NCI-H2227 treated with DMSO at 0.1 percent for 48 hours (cell line): ENCODE data around the gene FSD1.
A peak's percentile ranks its signal among the peaks of the same experiment; 100 is the strongest.
"Not testable (repeated sequence)": the region's sequence is repeated elsewhere in the genome, so short reads cannot be mapped to it uniquely, and the experiment has no call there.

ENCODE experiments used
- DNase-seq: peaks from one replicate; lab custom pipeline; 2025; lab: John Stamatoyannopoulos, UW

The FSD1 gene

DNA sequence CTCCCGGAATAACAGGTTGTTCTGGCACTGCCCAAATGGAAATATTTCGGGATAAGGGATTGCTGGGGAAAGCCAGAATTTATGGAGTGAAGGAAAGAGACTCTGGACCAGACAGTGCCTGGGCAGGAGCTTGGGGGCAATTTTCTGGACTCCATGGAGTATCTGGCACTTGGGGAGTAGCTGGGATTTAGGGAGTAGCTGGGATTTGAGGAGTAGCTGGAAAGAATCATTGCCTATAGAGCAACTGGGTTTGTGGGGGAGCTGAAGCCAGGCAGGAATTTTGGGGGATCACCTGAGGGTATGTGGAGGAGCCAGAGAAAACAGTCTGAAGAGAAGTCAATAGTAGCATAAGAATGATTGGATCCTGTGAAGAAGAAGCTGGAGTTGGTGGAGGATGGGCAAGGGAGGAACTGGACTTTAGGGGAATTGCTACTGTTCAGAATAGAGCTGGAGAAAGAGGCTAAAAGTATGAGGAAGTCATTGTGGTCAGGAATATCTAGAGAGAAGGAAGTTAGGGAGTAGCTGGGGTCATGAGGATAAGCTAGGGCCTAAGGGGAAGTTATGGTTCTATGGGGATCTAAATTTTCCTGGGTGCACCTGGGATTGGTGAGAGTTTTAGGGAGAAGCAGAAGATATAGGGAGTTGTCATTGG lies 14.8 kb downstream of the FSD1 start:
- DNase-seq: no peak

DNA sequence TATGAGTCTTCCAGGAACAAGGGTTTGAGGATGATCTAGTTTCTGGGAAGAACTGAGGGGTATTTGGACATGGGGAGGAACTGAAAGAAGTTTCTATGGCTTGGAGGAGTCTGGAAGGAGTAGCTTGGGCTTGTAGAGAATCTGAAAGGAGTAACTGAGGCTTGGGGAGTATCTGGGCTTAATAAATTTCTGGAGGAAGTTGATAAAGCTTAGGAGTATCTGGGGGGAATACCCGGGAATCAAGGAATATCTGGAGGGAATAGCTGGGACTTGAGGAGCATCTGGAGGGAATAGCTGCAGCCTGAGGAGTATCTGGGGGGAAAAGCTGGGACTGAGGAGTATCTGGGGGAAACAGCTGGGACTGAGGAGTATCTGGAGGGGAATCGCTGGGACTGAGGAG lies 16.0 kb downstream of the FSD1 start:
- no peak for DNase-seq

DNA sequence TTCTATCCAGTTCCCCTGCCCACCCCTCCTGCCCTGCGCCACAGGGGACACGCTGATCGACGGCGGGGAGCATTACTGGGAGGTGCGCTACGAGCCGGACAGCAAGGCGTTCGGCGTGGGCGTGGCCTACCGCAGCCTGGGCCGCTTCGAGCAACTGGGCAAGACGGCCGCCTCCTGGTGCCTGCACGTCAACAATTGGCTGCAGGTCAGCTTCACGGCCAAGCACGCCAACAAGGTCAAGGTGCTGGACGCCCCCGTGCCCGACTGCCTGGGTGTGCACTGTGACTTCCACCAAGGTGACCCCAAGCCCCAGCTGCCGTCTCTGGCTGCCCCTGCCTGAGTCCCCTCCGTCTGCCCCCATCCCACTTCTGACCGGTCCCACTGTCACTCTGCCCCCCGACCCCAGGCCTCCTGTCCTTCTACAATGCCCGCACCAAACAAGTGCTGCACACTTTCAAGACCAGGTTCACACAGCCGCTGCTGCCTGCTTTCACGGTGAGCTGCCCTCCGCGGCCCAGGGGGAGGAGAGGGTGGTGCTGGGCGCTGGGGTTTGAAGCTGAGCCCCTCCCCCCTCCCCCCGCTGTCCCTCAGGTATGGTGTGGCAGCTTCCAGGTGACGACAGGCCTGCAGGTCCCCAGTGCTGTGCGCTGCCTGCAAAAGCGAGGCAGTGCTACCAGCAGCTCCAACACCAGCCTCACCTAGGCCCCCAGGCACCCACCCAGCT lies 18.7 kb downstream of the FSD1 start:
- no peak for DNase-seq

DNA sequence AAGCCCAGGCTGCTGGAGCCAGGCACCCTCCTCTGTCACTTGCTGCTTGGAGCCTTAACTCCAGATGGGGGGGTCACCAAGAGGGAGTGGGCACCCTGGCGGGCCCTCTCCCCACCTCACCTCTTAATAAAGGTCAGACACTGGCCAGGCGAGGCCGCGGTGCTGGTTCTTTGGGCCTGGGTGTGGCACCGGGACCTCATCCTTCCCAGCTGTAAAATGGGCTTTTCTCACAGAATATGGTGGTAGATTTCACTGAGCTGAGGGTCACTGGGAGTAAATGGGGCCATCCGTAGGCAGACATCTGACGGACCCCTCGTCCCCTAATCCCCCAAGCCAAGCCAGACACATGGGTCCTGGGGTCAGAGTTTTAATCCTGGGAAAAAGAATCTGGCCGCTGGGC lies 19.3 kb downstream of the FSD1 start:
- DNase-seq: no peak

DNA sequence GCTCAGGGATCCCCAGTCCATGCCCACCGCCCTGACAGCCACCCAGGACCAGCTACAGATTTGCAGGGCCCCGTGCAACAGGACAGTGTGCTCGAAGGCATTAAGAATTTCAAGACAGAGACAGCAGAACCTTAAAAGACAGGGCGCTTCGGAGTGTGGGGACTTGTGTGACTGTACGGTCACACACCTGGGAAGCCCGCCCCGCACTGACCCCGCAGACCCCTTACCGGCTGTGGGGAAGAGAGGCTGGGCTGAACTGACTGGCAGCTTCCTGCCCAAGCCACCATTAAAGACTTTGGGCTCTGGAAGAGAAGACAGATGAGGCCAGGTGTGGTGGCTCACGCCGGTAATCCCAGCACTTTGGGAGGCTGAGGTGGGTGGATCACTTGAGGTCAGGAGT lies 19.8 kb downstream of the FSD1 start:
- DNase-seq: no peak

DNA sequence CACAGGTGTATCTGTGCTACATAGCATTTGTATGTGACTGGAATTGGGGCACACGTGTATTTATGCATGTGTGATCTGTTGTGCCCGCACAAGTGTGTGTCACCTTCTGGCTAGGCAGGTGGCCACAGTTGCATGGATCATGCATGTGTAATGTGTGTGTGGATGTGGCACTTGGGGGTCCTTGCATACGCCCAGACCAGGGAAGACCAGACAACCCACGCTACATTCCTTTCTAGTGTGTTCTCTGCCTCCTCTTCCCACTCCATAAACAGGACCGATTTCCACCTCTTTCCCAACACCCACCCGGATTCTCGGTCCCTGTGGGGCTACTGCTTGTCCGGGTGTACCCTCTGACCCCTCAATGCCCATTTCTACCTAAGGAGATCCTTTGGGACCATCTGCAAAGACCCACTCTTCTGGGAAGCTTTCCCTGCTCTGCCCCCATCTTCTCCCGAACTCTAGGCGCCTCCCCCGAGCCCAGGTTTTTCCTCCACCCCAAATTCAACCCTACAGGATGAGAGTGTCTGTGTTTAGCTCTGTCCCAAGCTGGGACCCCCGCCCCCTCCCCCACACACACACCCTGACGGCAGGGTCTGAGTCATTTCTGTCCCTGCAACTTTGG lies 21.9 kb downstream of the FSD1 start:
- DNase-seq: no peak

DNA sequence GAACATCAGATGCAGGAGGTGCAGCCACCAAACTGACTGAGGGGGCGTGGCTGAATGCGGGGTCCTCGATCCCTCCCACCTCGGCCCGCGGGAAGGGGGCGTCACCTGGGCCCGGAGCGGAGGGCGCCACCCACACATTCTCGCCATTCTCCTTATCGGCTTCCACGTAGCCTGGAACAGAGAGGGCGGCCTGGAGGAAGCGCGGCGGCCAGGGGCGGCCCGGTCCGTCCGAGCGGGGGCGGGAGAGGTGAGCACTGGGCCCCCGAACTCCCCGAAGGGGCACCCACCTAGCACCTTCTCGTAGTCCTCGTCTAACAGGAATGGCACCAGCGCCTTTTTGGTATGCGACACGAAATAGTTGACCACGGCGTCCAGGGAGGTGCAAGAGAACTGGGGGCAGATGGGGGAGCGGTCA lies 22.4 kb downstream of the FSD1 start:
- no peak for DNase-seq

DNA sequence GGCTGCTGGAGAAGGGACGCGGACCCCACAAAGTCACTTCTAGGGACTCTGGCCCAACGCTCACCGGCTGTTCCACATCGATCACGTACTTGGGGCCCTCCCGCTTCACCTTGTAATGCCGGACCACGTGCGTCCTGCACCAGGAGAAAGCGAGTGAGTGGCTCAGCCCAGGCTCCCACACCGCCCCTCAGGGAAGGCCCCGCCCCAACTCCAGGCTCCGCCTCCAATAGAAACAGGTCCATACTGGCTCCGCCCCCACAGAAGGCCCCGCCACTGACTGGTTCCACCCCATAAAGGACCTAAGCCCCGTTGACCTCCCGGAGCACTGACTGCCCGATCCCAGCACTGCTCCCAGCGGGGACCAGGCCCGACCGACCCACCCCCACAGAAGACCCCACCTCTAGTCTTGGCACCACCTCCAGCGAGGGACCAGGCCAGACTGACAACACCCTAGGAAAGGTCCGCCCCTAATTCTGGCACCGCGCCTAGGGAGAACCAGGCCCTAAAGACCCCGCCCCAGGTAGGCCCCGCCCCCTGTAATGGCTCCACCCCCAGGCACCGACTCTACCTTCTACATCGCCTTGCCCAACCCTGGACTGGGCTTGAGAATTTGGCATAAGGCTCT lies 23.0 kb downstream of the FSD1 start:
- DNase-seq: peak; percentile 54

DNA sequence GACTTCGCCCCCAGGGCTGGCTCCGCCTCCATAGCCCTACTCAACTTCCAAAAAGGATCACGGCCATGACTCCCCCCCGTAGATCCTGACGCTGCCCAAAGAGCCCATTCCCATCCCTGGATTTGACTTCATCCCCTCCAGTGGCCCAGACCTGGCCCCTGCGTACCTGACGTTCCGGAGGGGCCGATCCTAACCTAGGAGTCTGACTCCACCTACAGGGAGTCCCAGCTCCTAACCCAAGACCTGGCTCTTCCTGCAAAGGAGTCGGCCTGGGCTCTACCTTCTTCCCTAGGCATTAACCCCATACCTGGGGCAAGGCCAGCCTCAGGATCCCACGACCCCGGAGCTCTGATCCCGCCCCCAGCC lies 23.5 kb downstream of the FSD1 start:
- no peak for DNase-seq

DNA sequence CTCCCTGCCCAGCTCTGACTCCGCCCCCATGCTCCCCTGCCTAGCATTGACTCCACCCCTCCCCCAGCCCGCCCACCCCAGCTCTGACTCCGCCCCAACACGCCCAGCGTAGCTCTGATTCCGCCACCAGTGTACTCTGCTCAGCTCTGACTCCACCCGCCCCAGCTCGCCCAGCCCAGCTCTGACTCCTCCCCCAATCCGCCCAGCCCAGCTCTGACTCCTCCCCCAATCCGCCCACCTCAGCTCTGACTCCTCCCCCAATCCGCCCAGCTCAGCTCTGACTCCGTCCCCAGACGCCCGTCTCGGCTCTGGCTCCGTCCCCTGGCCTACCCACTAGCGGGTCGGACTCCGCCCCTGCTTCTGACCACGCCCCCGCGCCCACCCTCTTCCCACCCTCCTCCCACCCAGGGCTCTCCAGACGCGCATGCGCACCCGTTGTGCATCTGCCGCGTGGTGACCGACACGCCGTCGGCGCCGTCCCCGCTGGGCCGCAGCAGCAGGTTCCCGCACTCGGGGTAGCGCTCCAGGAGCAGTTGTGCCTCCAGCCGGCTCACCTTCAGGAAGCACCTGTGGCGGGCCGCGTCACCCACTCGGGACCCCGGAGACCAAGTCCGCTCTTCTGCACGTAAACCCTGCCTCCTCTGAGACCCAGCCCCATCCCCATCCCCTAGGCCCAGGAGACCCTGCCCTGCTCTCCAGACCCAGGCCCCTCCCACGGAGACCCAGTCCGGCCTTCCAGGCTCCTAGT lies 24.0 kb downstream of the FSD1 start:
- peak; percentile 99 for DNase-seq

DNA sequence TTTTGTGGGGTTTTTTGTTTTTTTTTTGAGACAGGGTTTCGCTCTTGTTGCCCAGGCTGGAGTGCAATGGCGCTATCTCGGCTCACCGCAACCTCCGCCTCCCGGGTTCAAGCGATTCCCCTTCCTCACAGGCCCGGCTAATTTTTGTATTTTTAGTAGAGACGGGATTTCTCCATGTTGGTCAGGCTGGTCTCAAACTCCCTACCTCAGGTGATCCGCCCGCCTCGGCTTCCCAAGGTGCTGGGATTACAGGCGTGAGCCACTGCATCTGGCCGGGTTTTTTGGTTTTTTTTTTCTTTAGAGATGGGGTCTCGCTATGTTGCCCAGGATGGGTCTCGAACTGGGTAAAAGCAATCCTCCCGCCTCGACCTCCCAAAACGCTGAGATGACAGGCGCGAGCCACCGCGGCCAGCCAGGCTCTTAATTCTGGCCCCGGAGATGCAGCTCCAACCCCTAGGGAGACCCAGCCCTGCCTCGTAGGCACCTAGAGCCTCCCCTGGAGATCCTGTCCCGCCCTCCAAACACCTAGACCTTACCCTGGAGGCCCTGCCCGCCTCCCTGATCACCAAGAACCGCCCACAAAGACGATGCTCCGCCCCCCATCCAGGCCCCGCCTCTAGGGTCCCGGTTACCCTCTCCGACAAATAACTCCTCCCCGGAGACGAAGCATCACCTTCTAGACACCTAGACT lies 24.7 kb downstream of the FSD1 start:
- not testable (repeated sequence) for DNase-seq

DNA sequence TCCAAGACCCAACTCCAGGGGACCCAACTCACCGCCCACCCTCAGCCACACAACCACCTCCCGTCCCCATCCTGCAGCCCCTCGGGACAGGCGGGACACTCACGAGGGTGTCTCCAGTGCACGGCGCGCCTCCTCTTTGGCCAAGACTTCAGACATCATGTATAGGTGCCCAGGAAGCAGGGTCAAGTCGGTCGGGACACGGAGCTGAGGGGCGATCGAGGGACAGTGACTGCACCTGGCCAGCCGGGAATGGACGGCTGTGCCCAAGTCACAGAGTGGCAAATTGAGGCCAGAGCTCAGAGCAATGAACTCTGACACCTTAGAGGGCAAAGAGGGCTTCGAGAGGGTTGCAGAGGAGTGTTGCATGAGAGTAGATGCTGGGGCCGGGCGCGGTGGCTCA lies 25.5 kb downstream of the FSD1 start:
- DNase-seq: no peak

DNA sequence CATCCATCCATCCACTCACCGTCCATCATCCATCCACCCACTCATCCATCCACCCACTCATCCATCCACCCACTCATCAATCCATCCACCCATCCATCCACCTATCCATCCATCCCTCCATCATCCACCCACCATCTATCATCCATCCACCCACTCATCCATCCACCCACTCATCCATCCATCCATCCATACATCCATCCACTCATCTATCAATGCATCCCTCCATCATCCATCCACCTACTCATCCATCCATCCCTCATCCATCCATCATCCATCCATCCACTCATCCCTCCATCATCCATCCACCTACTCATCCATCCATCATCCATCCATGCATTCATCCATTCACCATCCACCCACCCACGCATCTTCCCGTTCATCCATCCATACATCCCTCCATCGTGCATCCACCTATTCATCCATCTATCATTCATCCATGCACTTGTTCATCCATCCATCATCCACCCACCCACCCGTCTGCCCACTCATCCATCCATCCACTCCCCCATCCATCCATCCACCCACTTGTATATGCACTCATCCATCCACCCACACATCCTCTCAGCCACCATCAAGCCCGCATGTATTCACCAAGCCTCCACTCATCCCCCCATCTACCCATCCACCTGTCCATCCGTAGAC lies 30.7 kb downstream of the FSD1 start:
- no peak for DNase-seq

DNA sequence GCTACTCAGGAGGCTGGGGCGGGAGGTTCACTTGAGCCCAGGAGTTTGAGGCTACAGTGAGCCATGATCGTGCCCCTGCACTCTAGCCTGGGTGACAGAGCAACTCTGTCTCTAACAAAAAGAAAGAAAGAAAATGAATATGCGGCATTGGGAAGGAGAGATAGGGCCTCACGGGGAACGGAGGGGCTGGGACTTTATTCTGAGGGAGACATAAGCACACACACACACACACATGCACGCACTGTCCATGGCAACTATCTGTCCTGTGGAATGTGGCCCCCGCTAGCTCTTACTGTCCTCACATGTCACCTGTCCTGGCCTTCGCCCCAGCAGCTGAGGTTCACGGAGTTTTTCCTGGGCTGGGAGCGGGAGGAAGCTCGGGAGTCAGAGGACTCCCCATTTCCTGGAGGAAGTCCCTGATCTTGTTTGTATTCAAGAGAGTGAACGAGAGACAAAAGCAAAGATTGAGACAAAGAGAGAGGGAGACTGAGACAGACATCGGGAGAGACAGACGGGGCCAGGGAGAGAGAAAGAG lies 33.6 kb downstream of the FSD1 start:
- no peak for DNase-seq

DNA sequence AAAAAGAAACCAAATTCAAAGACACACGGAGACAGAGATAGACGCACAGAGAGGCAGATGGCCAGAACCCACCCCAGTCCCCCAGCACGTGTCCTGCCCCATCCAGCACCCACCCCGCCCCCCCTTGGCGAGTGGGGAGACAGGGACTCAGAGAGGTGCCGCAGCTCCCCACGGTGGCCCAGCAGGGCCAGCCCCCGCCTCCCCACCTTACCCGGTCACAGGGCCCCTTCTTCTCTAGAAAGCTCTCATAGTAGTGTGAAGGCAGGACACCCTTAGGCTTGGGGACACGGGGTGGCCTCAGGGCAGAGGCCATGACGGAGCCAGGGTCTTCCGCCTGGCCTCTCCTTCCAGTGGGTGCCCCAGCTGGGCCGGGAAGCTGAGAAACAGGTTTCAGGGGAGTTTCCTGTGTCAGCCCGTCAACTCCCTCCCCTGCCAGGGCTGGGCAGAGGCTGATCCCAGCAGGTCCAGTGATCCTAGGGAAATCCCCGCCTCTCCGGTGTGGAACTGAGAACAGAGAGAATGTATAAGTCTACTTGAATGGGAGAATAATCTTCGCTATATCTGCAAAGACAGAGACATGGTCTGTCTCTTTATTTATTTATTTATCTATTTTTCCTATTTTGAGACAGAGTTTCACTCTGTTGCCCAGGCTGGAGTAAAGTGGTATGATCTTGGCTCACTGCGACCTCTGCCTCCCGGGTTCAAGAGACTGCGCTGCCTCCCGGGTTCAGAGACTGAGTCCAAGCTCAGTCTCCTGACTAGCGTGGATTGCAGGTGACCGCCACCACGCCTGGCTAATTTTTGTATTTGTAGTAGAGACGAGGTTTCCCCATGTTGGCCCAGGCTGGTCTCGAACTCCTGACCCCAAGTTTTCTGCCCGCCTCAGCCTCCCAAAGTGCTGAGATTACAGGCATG lies 34.3 kb downstream of the FSD1 start, which contains the start of gene STAP2:
STAP2 (minus strand) TSS at position 387 of the 915 bp plus-strand sequence; CDS start at position 313, 74 bp downstream.
- DNase-seq: no peak

DNA sequence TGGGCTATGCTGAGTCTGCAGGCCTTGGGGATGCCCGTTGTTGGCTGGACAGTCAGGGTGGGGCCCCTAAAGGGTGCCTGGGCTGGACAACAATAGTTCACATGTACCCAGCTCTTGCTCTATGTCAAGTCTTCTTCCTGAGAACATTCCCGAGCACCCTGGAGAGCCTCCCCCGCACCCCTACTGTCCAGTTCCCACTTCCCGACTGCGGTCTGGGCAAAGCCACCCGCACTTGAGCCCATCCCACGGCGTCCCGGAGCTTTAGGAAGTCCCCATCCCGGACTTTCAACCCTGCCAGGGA lies 37.9 kb downstream of the FSD1 start:
- DNase-seq: no peak

DNA sequence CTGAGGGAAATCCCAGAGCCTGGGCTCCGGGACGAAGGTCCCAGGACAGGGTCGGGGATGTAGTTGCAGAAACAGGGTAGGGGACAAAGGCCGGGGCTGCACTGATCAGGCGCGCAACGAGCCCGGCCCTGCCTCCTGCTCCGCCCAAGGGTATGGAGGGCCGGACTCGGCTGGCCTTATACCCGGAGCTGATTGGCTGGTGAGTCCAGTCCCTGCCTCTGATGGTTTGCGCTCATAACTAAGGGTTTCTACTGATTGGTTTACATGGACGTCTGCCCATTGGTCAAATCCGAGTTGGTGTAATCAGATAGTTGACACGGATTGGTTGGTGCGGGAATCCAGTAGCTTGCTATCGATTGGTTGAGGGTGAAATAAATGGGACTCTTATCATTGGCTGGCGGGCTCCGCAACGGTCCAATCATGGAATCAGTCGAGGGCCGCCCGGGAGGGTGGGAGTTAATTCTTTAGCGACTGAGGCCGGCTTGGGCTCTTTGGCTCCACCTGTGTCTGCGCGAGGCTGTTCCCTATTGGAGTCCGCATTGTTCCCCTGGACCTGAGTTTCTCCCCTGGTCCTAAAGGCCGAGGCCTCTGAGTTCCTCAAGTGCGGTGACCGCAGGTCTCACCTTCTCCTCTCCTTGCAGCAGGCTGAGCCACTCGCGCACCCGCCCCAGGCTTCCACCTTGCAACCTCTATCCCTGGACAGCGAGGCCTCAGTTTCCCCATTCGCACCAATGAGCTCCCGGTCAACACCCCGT lies 38.4 kb downstream of the FSD1 start:
- peak; percentile 96 for DNase-seq

DNA sequence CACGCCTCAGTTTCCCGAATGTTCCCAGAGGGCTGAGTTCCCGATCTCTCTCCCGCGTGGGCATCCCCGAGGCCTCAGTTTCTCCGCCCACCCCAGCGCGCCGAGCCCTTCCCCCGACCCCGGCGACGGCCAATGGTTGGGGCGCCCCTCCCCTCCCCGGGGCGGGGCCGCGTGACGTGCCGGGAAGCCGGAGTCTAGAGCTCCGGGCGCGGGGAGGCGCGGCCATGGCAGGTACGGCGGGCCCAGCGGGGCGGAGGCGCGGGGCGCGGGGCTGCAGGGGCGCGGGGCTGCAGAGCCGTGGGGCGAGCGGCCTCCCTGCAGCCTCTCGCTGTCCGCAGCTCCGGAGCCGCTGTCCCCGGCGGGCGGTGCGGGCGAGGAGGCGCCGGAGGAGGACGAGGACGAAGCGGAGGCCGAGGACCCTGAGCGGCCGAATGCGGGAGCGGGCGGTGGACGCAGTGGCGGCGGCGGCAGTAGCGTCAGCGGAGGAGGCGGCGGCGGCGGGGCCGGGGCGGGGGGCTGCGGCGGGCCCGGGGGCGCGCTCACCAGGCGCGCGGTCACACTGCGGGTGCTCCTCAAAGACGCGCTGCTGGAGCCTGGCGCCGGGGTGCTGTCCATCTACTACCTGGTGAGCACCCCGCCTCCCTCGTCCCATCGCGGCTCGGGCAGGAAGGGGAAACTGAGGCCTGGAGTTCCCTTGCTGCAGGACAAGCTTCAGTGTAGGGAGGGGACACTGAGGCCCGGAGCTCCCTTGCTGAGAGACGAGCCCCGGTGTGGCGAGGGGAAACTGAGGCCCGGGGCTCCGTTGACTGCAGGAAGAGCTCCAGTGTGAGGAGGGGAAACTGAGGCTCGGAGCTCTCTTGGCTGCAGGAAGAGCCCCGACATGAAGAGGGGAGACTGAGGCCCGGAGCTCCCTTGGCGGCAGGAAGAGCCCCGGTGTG lies 39.2 kb downstream of the FSD1 start, which contains the start of gene MPND:
MPND (plus strand) TSS at position 193 of the 938 bp plus-strand sequence; CDS start at position 225, 32 bp downstream.
- peak; percentile 53 for DNase-seq
